ENCODE data around the gene INVS.
"Not testable (repeated sequence)": the region's sequence is repeated elsewhere in the genome, so short reads cannot be mapped to it uniquely, and the experiment has no call there.

The INVS gene

DNA sequence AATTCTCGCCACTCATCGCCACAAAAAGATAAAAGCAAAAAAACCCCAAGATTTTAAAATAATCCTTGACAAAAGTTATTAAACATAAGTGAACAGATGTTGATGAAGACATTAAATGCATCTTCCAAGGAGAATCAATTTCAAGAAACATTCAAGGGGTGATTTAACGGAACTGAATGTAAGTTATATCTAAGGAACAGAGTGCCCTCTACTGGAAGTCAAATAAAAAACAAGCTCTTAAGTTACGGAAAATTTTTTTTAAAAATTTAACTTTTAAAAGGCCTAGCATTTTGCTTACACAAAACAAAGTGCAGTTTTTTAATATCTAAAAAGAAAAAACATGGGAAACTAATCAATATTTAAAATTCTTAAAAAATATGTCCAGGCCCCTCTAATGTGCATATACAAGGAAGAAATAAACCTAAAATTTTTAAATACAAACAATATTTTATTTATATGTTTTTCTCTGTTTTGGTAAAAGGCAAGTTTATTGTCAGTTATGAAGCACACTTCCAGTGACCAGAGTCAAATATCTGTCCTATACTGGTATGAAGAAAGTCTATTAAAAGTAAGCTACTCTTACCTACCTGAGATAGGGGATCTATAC lies 225.7 kb downstream of the INVS start:
- H3K4me3 ChIP-seq (ENCODE audit: low read depth, low read length, poor library complexity, severe bottlenecking): no peak overlapping the region
- H3K4me1 ChIP-seq (ENCODE audit: insufficient read depth, low read length, severe bottlenecking): no peaks in the 10 kb centered on the region
- H3K79me2 ChIP-seq (ENCODE audit: insufficient read depth, low read length): no peaks in the 10 kb centered on the region
- H3K27ac ChIP-seq (ENCODE audit: low read depth, low read length, poor library complexity, severe bottlenecking): no peak overlapping the region
- no peaks in the 10 kb centered on the region for H4K20me1 ChIP-seq (ENCODE audit: insufficient read depth, low read length)
- H3F3A ChIP-seq (ENCODE audit: insufficient read depth, low read length): peaks cover 3% of the 10 kb centered on the region
- H3K9me3 ChIP-seq (ENCODE audit: low read length): no peaks in the 10 kb centered on the region
- no peak overlapping the region for H3K4me2 ChIP-seq (ENCODE audit: low read length)
- no peak overlapping the region for H2AFZ ChIP-seq (ENCODE audit: low read length)
- no peak overlapping the region for H3K9ac ChIP-seq (ENCODE audit: low read length)
- TF ChIP-seq EZH2 (IDR thresholded peaks at IDR 0.05; ENCODE audit: borderline replicate concordance, low read length): no peak
- TF ChIP-seq, protein P1, sequence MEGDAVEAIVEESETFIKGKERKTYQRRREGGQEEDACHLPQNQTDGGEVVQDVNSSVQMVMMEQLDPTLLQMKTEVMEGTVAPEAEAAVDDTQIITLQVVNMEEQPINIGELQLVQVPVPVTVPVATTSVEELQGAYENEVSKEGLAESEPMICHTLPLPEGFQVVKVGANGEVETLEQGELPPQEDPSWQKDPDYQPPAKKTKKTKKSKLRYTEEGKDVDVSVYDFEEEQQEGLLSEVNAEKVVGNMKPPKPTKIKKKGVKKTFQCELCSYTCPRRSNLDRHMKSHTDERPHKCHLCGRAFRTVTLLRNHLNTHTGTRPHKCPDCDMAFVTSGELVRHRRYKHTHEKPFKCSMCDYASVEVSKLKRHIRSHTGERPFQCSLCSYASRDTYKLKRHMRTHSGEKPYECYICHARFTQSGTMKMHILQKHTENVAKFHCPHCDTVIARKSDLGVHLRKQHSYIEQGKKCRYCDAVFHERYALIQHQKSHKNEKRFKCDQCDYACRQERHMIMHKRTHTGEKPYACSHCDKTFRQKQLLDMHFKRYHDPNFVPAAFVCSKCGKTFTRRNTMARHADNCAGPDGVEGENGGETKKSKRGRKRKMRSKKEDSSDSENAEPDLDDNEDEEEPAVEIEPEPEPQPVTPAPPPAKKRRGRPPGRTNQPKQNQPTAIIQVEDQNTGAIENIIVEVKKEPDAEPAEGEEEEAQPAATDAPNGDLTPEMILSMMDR (IDR thresholded peaks at IDR 0.05; ENCODE audit: low read length): peak; percentile 57
- H3K36me3 ChIP-seq (ENCODE audit: insufficient read depth, low read length): peaks cover 90% of the 10 kb centered on the region
- no peaks in the 10 kb centered on the region for H3K27me3 ChIP-seq (ENCODE audit: insufficient read depth, low read length)
- no peaks in the 10 kb centered on the region for H3K9me2 ChIP-seq (ENCODE audit: low read depth, low read length)

DNA sequence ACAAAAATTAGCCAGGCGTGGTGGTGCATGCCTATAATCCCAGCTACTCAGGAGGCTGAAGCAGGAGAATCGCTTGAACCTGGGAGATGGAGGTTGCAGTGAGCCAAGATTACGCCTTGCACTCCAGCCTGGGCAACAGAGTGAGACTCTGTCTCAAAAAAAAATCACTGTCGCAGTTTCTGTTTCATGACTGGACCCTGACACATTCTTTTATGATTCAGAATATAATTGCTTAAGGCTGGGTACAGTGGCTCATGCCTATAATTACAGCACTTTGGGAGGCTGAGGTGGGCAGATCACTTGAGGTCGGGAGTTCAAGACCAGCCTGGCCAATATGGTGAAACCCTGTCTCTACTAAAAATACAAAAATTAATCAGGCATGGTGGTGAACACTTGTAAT lies 239.7 kb downstream of the INVS start:
- Histone ChIP-seq H3K36me3 (ENCODE audit: insufficient read depth, low read length) (peaks cover 80% of the 10 kb centered on the region), H3K4me1 (ENCODE audit: insufficient read depth, low read length, severe bottlenecking) (peaks cover 23% of the 10 kb centered on the region)
- H3K9me3 ChIP-seq (ENCODE audit: low read length): not testable (repeated sequence)

GRCh38 chr9:100340224-100340623 lies 241.2 kb downstream of the INVS start:
- Histone ChIP-seq H3K27me3 (ENCODE audit: insufficient read depth, low read length) (no peaks in the 10 kb centered on the region), H3K27ac (ENCODE audit: low read depth, low read length, poor library complexity, severe bottlenecking) (no peak overlapping the region), H3K9me3 (ENCODE audit: low read length) (no peaks in the 10 kb centered on the region), H3K36me3 (ENCODE audit: insufficient read depth, low read length) (peaks cover 86% of the 10 kb centered on the region), H3K9me2 (ENCODE audit: low read depth, low read length) (no peaks in the 10 kb centered on the region), H3K9ac (ENCODE audit: low read length) (no peak overlapping the region), H3K79me2 (ENCODE audit: insufficient read depth, low read length) (peaks cover 57% of the 10 kb centered on the region), H3K4me1 (ENCODE audit: insufficient read depth, low read length, severe bottlenecking) (peaks cover 23% of the 10 kb centered on the region), H3K4me2 (ENCODE audit: low read length) (no peak overlapping the region), H3F3A (ENCODE audit: insufficient read depth, low read length) (no peaks in the 10 kb centered on the region), H4K20me1 (ENCODE audit: insufficient read depth, low read length) (no peaks in the 10 kb centered on the region), H3K4me3 (ENCODE audit: low read depth, low read length, poor library complexity, severe bottlenecking) (no peak overlapping the region), H2AFZ (ENCODE audit: low read length) (no peak overlapping the region)
- no peak for TF ChIP-seq EZH2 (IDR thresholded peaks at IDR 0.05; ENCODE audit: borderline replicate concordance, low read length)
- TF ChIP-seq, protein P1 (IDR thresholded peaks at IDR 0.05; ENCODE audit: low read length): no peak

More for the DNA sequence above, 239.7 kb downstream of the INVS start:
- not testable (repeated sequence) for H3F3A ChIP-seq (ENCODE audit: insufficient read depth, low read length); H3K9me2 ChIP-seq (ENCODE audit: low read depth, low read length); H3K4me2 ChIP-seq (ENCODE audit: low read length); H2AFZ ChIP-seq (ENCODE audit: low read length); H3K27me3 ChIP-seq (ENCODE audit: insufficient read depth, low read length); H3K27ac ChIP-seq (ENCODE audit: low read depth, low read length, poor library complexity, severe bottlenecking); H3K9ac ChIP-seq (ENCODE audit: low read length); H4K20me1 ChIP-seq (ENCODE audit: insufficient read depth, low read length); H3K4me3 ChIP-seq (ENCODE audit: low read depth, low read length, poor library complexity, severe bottlenecking)
- H3K79me2 ChIP-seq (ENCODE audit: insufficient read depth, low read length): peaks cover 42% of the 10 kb centered on the region

- Histone ChIP-seq H3K4me2 (ENCODE audit: low read length) (no peak overlapping the region; the same call in 1 of the 2 replicates), H3K79me2 (ENCODE audit: insufficient read depth, low read length) (peaks cover 73% of the 10 kb centered on the region), H3K4me1 (ENCODE audit: insufficient read depth, low read length, severe bottlenecking) (peaks cover 23% of the 10 kb centered on the region), H4K20me1 (ENCODE audit: insufficient read depth, low read length) (no peaks in the 10 kb centered on the region), H3K27ac (ENCODE audit: low read depth, low read length, poor library complexity, severe bottlenecking) (peak overlapping the region; percentile 44), H3K9me2 (ENCODE audit: low read depth, low read length) (no peaks in the 10 kb centered on the region), H3K36me3 (ENCODE audit: insufficient read depth, low read length) (peaks cover 88% of the 10 kb centered on the region), H3F3A (ENCODE audit: insufficient read depth, low read length) (no peaks in the 10 kb centered on the region), H3K27me3 (ENCODE audit: insufficient read depth, low read length) (no peaks in the 10 kb centered on the region), H3K4me3 (ENCODE audit: low read depth, low read length, poor library complexity, severe bottlenecking) (no peak overlapping the region), H3K9ac (ENCODE audit: low read length) (no peak overlapping the region), H2AFZ (ENCODE audit: low read length) (no peak overlapping the region), H3K9me3 (ENCODE audit: low read length) (no peaks in the 10 kb centered on the region)
- TF ChIP-seq, protein P1 (IDR thresholded peaks at IDR 0.05; ENCODE audit: low read length): no peak
- no peak for TF ChIP-seq EZH2 (IDR thresholded peaks at IDR 0.05; ENCODE audit: borderline replicate concordance, low read length)
Measured at GRCh38 chr9:100341889-100342288, 242.8 kb downstream of the INVS start.

All from OCI-LY1 (cell line).